K562 (cell line): ENCODE results near the gene MRGPRF. TPM values are rescaled to one million over a fixed set of nuclear protein-coding genes. Genes with fewer than 3 reads are reported as not detected.

ENCODE experiments used
- ATAC-seq: fragments of 200-7000 bp; cut with Tn5 transposase; 3 replicates; pipeline ENCODE4 v1.9.1; 2020; ENCODE audit warnings: moderate library complexity
- BruUV-seq: library from RNA; stranded (reverse); fragments of 400-500 nt; replicated peaks from 2 replicates; lab custom pipeline; 2021; lab: Mats Ljungman, UMichigan
- CTCF ChIA-PET: fragments of 300-600 bp; formaldehyde crosslinking; extraction: SDS; loops from one replicate; lab custom pipeline; 2021; ENCODE audit warnings: low intra/inter-chr PET ratio; lab: Yijun Ruan, JAX
- POLR2A ChIA-PET: fragments of 300-600, 350-650 bp; sonication (Branson Sonifier 250); formaldehyde crosslinking; extraction: SDS; loops from one replicate; lab custom pipeline; 2021; ENCODE audit warnings: antibody characterized with exemption, inconsistent platforms; lab: Yijun Ruan, JAX
- DNase-seq, 4 experiments: peaks; one replicate each; pipeline versions ENCODE4 v3.0.0 to v3.0.0-alpha.2; 2011 to 2018; ENCODE audit warnings: low spot score in 3 of 4, mixed read lengths in 3 of 4; ENCODE audit errors: extremely low read depth in 1 of 4
- FAIRE-seq: peaks from 2 replicates; lab custom pipeline; 2011; peaks lifted over from hg19 to GRCh38; lab: Jason Lieb, UNC
- H2AFZ ChIP-seq: 2 replicates; pipeline ENCODE4 v1.6.0; 2011; ENCODE audit warnings: low read depth, low read length, control low read depth, inconsistent platforms
- H3K27ac ChIP-seq: fragments of 200-600 bp; 3 replicates; pipeline ENCODE4 v1.8.0; 2011; ENCODE audit warnings: low read depth, mild to moderate bottlenecking, control low read depth, inconsistent platforms, low read length, moderate library complexity, mixed read lengths; ENCODE audit errors: extremely low read depth
- H3K27me3 ChIP-seq, 2 experiments: fragments of 300-600 bp in 1 of 2; 2 replicates in 1 of 2; 3 replicates in 1 of 2; pipeline versions ENCODE4 v1.6.0 to v1.8.0; 2011; ENCODE audit warnings: inconsistent platforms in 2 of 2, low read length in 2 of 2, mild to moderate bottlenecking in 1 of 2, mixed read lengths in 1 of 2, moderate library complexity in 1 of 2; ENCODE audit not compliant: control insufficient read depth in 2 of 2, insufficient read depth in 2 of 2
- H3K36me3 ChIP-seq: fragments of 300-600 bp; 3 replicates; pipeline ENCODE4 v1.8.0; 2011; ENCODE audit warnings: mild to moderate bottlenecking, low read length, inconsistent platforms; ENCODE audit not compliant: control insufficient read depth, insufficient read depth
- H3K4me1 ChIP-seq, 2 experiments: fragments of 200-600 bp in 1 of 2; replicated peaks in 1 of 2; 2 replicates in 1 of 2; 3 replicates in 1 of 2; pipeline versions ENCODE4 v1.5.1 to v1.8.0; 2011; ENCODE audit warnings: inconsistent platforms in 2 of 2, low read length in 2 of 2, mild to moderate bottlenecking in 1 of 2, mixed read lengths in 1 of 2, moderate library complexity in 1 of 2; ENCODE audit not compliant: control insufficient read depth in 2 of 2, insufficient read depth in 2 of 2
- H3K4me2 ChIP-seq: 2 replicates; pipeline ENCODE4 v1.6.1; 2011; ENCODE audit warnings: low read length, control low read depth, inconsistent platforms, mixed read lengths; ENCODE audit not compliant: insufficient read depth
- H3K4me3 ChIP-seq: fragments of 200-600 bp; sonication (generic), shearing (Covaris generic); 2 replicates; pipeline ENCODE4 v1.5.1; 2016; ENCODE audit warnings: control low read depth, inconsistent platforms
- H3K79me2 ChIP-seq: fragments of 200-600 bp; 3 replicates; pipeline ENCODE4 v1.8.0; 2011; ENCODE audit warnings: low read length, inconsistent platforms; ENCODE audit not compliant: control insufficient read depth, insufficient read depth
- H3K9ac ChIP-seq, 2 experiments: 2 replicates each; pipeline versions ENCODE4 v1.6.0 to v1.6.1; 2011; ENCODE audit warnings: low read depth in 2 of 2, low read length in 2 of 2, control low read depth in 1 of 2, inconsistent platforms in 1 of 2, mild to moderate bottlenecking in 1 of 2, mixed read lengths in 1 of 2; ENCODE audit not compliant: insufficient read depth in 1 of 2
- H3K9me1 ChIP-seq: one replicate; pipeline ENCODE4 v1.6.0; 2011; ENCODE audit warnings: inconsistent platforms, mild to moderate bottlenecking, low read length, moderate library complexity; ENCODE audit not compliant: control insufficient read depth, insufficient read depth
- H3K9me3 ChIP-seq: replicated peaks from 2 replicates; pipeline ENCODE4 v1.5.1; 2011; ENCODE audit warnings: low read depth, low read length, inconsistent platforms; ENCODE audit not compliant: control insufficient read depth, insufficient read depth
- H4K20me1 ChIP-seq: replicated peaks from 2 replicates; pipeline ENCODE4 v1.6.1; 2011; ENCODE audit warnings: low read length, inconsistent platforms, mixed read lengths; ENCODE audit not compliant: control insufficient read depth, insufficient read depth
- BCOR ChIP-seq: fragments of 450-650 bp; IDR thresholded peaks from 2 replicates; pipeline ENCODE4 v1.6.1; 2016
- BRD9 ChIP-seq: fragments of 450-650 bp; IDR thresholded peaks from 2 replicates; pipeline ENCODE4 v1.6.1; 2018; ENCODE audit warnings: low read depth; ENCODE audit not compliant: partially characterized antibody
- C11orf30 ChIP-seq: fragments of 450-650 bp; IDR thresholded peaks from 2 replicates; pipeline ENCODE4 v1.6.1; 2016; ENCODE audit warnings: low read depth, mild to moderate bottlenecking
- CGGBP1 ChIP-seq: fragments of 250-450 bp; sonication (Bioruptor Pico); IDR thresholded peaks from 2 replicates; pipeline ENCODE4 v1.9.0; 2021; ENCODE audit warnings: mild to moderate bottlenecking
- CTBP1 ChIP-seq: fragments of 450-650 bp; IDR thresholded peaks from 2 replicates; pipeline ENCODE4 v1.6.1; 2016; ENCODE audit warnings: borderline replicate concordance
- GTF2E2 ChIP-seq: fragments of 200-800 bp; sonication (Bioruptor generic); IDR thresholded peaks from 2 replicates; pipeline ENCODE4 v1.6.1; 2016; ENCODE audit warnings: missing genetic modification characterization, missing compliant biosample characterization
- MAFF ChIP-seq: IDR thresholded peaks from 2 replicates; pipeline ENCODE4 v1.6.1; 2012; ENCODE audit warnings: low read length, improper control_type of control experiment
- MAFG ChIP-seq: fragments of 450-650 bp; conservative IDR thresholded peaks from 2 replicates; pipeline ENCODE4 v1.6.1; 2016; ENCODE audit warnings: missing genetic modification characterization, missing compliant biosample characterization
- RAD21 ChIP-seq, 2 experiments: fragments of 250-450 bp in 1 of 2; fragments of 450-650 bp in 1 of 2; sonication (Bioruptor Pico) in 1 of 2; formaldehyde crosslinking in 1 of 2; IDR thresholded peaks in 1 of 2; conservative IDR thresholded peaks in 1 of 2; 2 replicates each; pipeline versions ENCODE4 v1.4.0 to v1.8.0; 2020 to 2022; ENCODE audit warnings: mild to moderate bottlenecking in 2 of 2, moderate library complexity in 1 of 2
- RFX5 ChIP-seq: IDR thresholded peaks from 2 replicates; pipeline ENCODE4 v1.6.1; 2011; ENCODE audit warnings: low read depth, mild to moderate bottlenecking, improper control_type of control experiment, low read length
- WGBS: fragments of 100-300 bp; shearing (Covaris generic); methylation state at CpG from one replicate; pipeline ENCODE4 v1.1.6; 2016; ENCODE audit warnings: low coverage, mixed read lengths; ENCODE audit not compliant: insufficient coverage; ENCODE audit errors: missing lambda C conversion rate; 5-methylcytosine and 5-hydroxymethylcytosine counted together
- in situ Hi-C: fragments of 300-500 bp; cut with MboI; formaldehyde crosslinking; loops from 4 replicates; pipeline ENCODE4 v1.15.0; 2018; ENCODE audit warnings: inconsistent platforms, mixed read lengths
- intact Hi-C: fragments of 100-400 bp; cut with micrococcal nuclease; formaldehyde crosslinking; loops from 2 replicates; pipeline ENCODE4 v1.14.2; 2022
- polyA plus RNA-seq, 8 experiments: library from polyadenylated mRNA; depleted of rRNA in 4 of 8; stranded (reverse) in 5 of 8; unstranded in 3 of 8; fragments of >200 nt; fragmentation: Nextera tagmentation in 2 of 8; fragmentation: Illumina TruSeq in 1 of 8; extraction: Ambion mirVana in 2 of 8; extraction: Trizol in 1 of 8; gene quantifications; 2 replicates each; pipeline versions ENCODE4 v1.2.1 to v1.2.3, GENCODE V29; 2011 to 2014; ENCODE audit warnings: inconsistent platforms in 1 of 8, missing spikeins in 1 of 8
- total RNA-seq, 7 experiments: library from RNA; depleted of rRNA in 6 of 7; stranded (reverse); fragments of >200 nt in 6 of 7; fragmentation: Illumina TruSeq in 2 of 7; extraction: Trizol in 2 of 7; gene quantifications; 2 replicates each; pipeline versions ENCODE4 v1.2.1 to v1.2.3, GENCODE V29; 2011 to 2021; ENCODE audit warnings: low replicate concordance in 1 of 7
- TF ChIP-seq, protein P1 (sequence below), 3 experiments: IDR thresholded peaks in 2 of 3; conservative IDR thresholded peaks in 1 of 3; 2 replicates each; pipeline ENCODE4 v1.5.1; 2011 to 2012; ENCODE audit warnings: low read length in 3 of 3, mild to moderate bottlenecking in 3 of 3, control low read depth in 2 of 3, improper control_type of control experiment in 1 of 3, inconsistent platforms in 1 of 3, low read depth in 1 of 3, mixed read lengths in 1 of 3, moderate library complexity in 1 of 3; ENCODE audit not compliant: insufficient read depth in 2 of 3

The MRGPRF gene
- total and polyA plus RNA-seq, 9 of the 15 experiments (the other 6 are each of a cell fraction or from before 2014, with no cell fraction given): not detected

GRCh38 chr11:69044111-69045013 is 31.3 kb upstream of the MRGPRF start:
- 25% methylated on average over 15 of the region's 15 CpGs for WGBS
- ATAC-seq (no peak), DNase-seq (peak in 1 of 4 experiments; percentile 33), FAIRE-seq (peak; percentile 11)
- intact Hi-C loops: no loop called here
- no peak overlapping the region for H3K9ac ChIP-seq
- no peaks in the 10 kb centered on the region for H3K9me3 ChIP-seq
- POLR2A ChIA-PET: interaction anchor here (0.6 kb wide), 1 partner anchor 436 kb away, joined by 3 read pairs; a partner anchor contains a TSS
- no peaks in the 10 kb centered on the region for H3K9me1 ChIP-seq
- no peak overlapping the region for H3K4me3 ChIP-seq
- peaks cover 7 to 10% of the 10 kb centered on the region in 2 experiments; a peak in 4 of 5 replicates for H3K4me1 ChIP-seq
- in situ Hi-C loops: no loop called here
- no peak overlapping the region for H3K27ac ChIP-seq
- H3K36me3 ChIP-seq: no peaks in the 10 kb centered on the region
- no peak overlapping the region for H2AFZ ChIP-seq
- CTCF ChIA-PET: no interaction called here
- H4K20me1 ChIP-seq: no peaks in the 10 kb centered on the region
- BruUV-seq: no TSS peak
- H3K4me2 ChIP-seq: no peak overlapping the region
- peaks cover 6% of the 10 kb centered on the region; the same call in 2 of the 3 replicates for H3K79me2 ChIP-seq
- peaks cover 0 to 22% of the 10 kb centered on the region in 2 experiments; a peak in 2 of 5 replicates for H3K27me3 ChIP-seq
- no peak for TF ChIP-seq BRD9
- TF ChIP-seq RAD21 (CRISPR knock-in tag; conservative IDR thresholded peaks at IDR 0.05 in 1 of 2, IDR thresholded peaks at IDR 0.05 in 1 of 2): peak in 1 of 2 experiments; percentile 32; a peak in 1 of 4 replicates
- TF ChIP-seq BCOR: no peak
- TF ChIP-seq, protein P1, sequence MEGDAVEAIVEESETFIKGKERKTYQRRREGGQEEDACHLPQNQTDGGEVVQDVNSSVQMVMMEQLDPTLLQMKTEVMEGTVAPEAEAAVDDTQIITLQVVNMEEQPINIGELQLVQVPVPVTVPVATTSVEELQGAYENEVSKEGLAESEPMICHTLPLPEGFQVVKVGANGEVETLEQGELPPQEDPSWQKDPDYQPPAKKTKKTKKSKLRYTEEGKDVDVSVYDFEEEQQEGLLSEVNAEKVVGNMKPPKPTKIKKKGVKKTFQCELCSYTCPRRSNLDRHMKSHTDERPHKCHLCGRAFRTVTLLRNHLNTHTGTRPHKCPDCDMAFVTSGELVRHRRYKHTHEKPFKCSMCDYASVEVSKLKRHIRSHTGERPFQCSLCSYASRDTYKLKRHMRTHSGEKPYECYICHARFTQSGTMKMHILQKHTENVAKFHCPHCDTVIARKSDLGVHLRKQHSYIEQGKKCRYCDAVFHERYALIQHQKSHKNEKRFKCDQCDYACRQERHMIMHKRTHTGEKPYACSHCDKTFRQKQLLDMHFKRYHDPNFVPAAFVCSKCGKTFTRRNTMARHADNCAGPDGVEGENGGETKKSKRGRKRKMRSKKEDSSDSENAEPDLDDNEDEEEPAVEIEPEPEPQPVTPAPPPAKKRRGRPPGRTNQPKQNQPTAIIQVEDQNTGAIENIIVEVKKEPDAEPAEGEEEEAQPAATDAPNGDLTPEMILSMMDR (IDR thresholded peaks at IDR 0.05 in 2 of 3, conservative IDR thresholded peaks at IDR 0.05 in 1 of 3; ENCODE audit: insufficient read depth in 2 of 3, low read depth in 1 of 3, low read length in 3 of 3): peak; percentile 37 to 61 (median 47); a peak in 5 of 6 replicates
- peak; percentile 41; the same call in 1 of the 2 replicates for TF ChIP-seq MAFG (tag)
- TF ChIP-seq MAFF: 0 out of 2 replicates have a peak, but pooled peaks have one; percentile 2
- no peak for TF ChIP-seq GTF2E2 (tag)
- TF ChIP-seq CGGBP1 (CRISPR knock-in tag): no peak
- TF ChIP-seq CTBP1: peak; percentile 34; the same call in 1 of the 2 replicates
- TF ChIP-seq C11orf30: peak; percentile 60
- no peak for TF ChIP-seq RFX5
